ENCODE measurements around the gene PNCK.

GRCh38 chrX:153626025-153626633 is 47.5 kb downstream of the PNCK start:
- no peak for TF ChIP-seq FOXM1 (IDR thresholded peaks at IDR 0.05; ENCODE audit: borderline replicate concordance)
- no peak for TF ChIP-seq PKNOX1 (IDR thresholded peaks at IDR 0.05)
- TF ChIP-seq SP1 (IDR thresholded peaks at IDR 0.05), result no peak
